Upper lobe of left lung (tissue), 4 donors: ENCODE data around the gene TRIM65.

ENCODE experiments used
- POLR2A ChIP-seq, 4 donors: fragments of 450-650 bp; IDR thresholded peaks; one replicate each; pipeline ENCODE4 v1.5.1; 2016 to 2017; ENCODE audit warnings: antibody characterized with exemption in 4 of 4, mild to moderate bottlenecking in 2 of 4
- TF ChIP-seq, protein P1 (sequence below), 6 experiments: fragments of 450-650 bp in 4 of 6; fragments of 200-600 bp in 2 of 6; sonication (generic) in 2 of 6; IDR thresholded peaks; one replicate each; pipeline ENCODE4 v1.5.1; 2016 to 2019; ENCODE audit warnings: antibody characterized with exemption in 6 of 6

DNA sequence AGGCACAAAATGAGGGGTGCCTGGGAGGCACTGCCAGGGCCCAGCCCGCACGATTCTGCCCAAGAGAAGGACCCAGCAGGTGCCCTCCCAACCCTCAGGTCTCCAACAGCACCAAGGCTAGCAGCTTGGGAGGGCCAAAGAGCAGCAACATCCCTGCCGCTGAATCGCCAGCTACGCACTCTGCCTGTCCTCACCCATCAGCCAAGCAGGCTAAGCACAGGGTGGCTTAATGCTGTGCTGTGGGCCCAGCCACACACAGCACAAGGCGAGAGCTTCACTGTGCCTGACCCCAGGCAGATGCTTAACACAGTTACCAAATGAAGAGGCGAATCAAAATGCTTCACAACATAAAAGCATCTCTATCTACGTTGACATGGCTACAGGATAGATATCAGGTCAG, 18.5 kb upstream of the TRIM65 start:
- TF ChIP-seq POLR2A (IDR thresholded peaks at IDR 0.05) = no peak
- TF ChIP-seq, protein P1, sequence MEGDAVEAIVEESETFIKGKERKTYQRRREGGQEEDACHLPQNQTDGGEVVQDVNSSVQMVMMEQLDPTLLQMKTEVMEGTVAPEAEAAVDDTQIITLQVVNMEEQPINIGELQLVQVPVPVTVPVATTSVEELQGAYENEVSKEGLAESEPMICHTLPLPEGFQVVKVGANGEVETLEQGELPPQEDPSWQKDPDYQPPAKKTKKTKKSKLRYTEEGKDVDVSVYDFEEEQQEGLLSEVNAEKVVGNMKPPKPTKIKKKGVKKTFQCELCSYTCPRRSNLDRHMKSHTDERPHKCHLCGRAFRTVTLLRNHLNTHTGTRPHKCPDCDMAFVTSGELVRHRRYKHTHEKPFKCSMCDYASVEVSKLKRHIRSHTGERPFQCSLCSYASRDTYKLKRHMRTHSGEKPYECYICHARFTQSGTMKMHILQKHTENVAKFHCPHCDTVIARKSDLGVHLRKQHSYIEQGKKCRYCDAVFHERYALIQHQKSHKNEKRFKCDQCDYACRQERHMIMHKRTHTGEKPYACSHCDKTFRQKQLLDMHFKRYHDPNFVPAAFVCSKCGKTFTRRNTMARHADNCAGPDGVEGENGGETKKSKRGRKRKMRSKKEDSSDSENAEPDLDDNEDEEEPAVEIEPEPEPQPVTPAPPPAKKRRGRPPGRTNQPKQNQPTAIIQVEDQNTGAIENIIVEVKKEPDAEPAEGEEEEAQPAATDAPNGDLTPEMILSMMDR (IDR thresholded peaks at IDR 0.05) = no peak
